ENCODE data around the gene CHRNA5.
"Not testable (repeated sequence)": the region's sequence is repeated elsewhere in the genome, so short reads cannot be mapped to it uniquely, and the experiment has no call there.

CHRNA5 gene

GRCh38 chr15:78565097-78565950 is at the start of gene CHRNA5:
Gene CHRNA5, plus strand, starts transcription at chr15:78565520. Its CDS starts 200 bp downstream, at chr15:78565720.
- peak; percentile 96 for DNase-seq

- DNase-seq, result not testable (repeated sequence)
Observed at GRCh38 chr15:78520035-78520434, 45.3 kb upstream of the CHRNA5 start.

GRCh38 chr15:78524230-78524629 is 41.1 kb upstream of the CHRNA5 start:
- no peak for DNase-seq

GRCh38 chr15:78527325-78527724 is 38.0 kb upstream of the CHRNA5 start:
- no peak for DNase-seq

GRCh38 chr15:78533331-78533730 is 32.0 kb upstream of the CHRNA5 start:
- DNase-seq, result no peak

- DNase-seq, result no peak
Observed at GRCh38 chr15:78536134-78536533, 29.2 kb upstream of the CHRNA5 start.

GRCh38 chr15:78537266-78537905 is 27.9 kb upstream of the CHRNA5 start:
- DNase-seq, result no peak

GRCh38 chr15:78538358-78538757 is 27.0 kb upstream of the CHRNA5 start:
- no peak for DNase-seq

- DNase-seq, result peak; percentile 55
Observed at GRCh38 chr15:78539464-78540140, 25.7 kb upstream of the CHRNA5 start.

GRCh38 chr15:78540141-78540870 is 25.0 kb upstream of the CHRNA5 start, which contains the start of gene PSMA4:
Gene PSMA4, plus strand, starts transcription at chr15:78540444. Its CDS starts 1,484 bp downstream, at chr15:78541928.
- peak; percentile 88 for DNase-seq

- DNase-seq, result peak; percentile 26
Observed at GRCh38 chr15:78540871-78541743, 24.2 kb upstream of the CHRNA5 start.

GRCh38 chr15:78541744-78542034 is 23.6 kb upstream of the CHRNA5 start:
- no peak for DNase-seq

GRCh38 chr15:78542647-78543046 is 22.7 kb upstream of the CHRNA5 start:
- no peak for DNase-seq

GRCh38 chr15:78550194-78550593 is 15.1 kb upstream of the CHRNA5 start:
- DNase-seq, result no peak

- no peak for DNase-seq
Observed at GRCh38 chr15:78550815-78551214, 14.5 kb upstream of the CHRNA5 start.

- no peak for DNase-seq
Observed at GRCh38 chr15:78551902-78552301, 13.4 kb upstream of the CHRNA5 start.

- no peak for DNase-seq
Observed at GRCh38 chr15:78552597-78552996, 12.7 kb upstream of the CHRNA5 start.

GRCh38 chr15:78560201-78560600 is 5.1 kb upstream of the CHRNA5 start:
- DNase-seq, result not testable (repeated sequence)

- DNase-seq, result no peak
Observed at GRCh38 chr15:78561490-78561889, 3.8 kb upstream of the CHRNA5 start.

GRCh38 chr15:78563092-78563491 is 2.2 kb upstream of the CHRNA5 start:
- DNase-seq, result no peak

GRCh38 chr15:78564743-78565096 is 600 bp upstream of the CHRNA5 start:
- no peak for DNase-seq

Data from NCI-H146 (cell line).